ENCODE results near the gene TNFAIP8L1.

Gene TNFAIP8L1

GRCh38 chr19:4660993-4661392 is 21.7 kb downstream of the TNFAIP8L1 start:
- H3K27me3 ChIP-seq (ENCODE audit: control insufficient read depth in 3 of 3, insufficient read depth in 3 of 3, low read depth in 1 of 3, low read length in 3 of 3), result no peaks in the 10 kb centered on the region
- H3K36me3 ChIP-seq (replicated peaks in 1 of 2; ENCODE audit: control insufficient read depth in 2 of 2, insufficient read depth in 2 of 2, low read length in 2 of 2), result peaks cover 32 to 88% of the 10 kb centered on the region in 2 donors
- H3K4me1 ChIP-seq (ENCODE audit: control insufficient read depth in 2 of 2, insufficient read depth in 1 of 2, low read depth in 1 of 2, low read length in 2 of 2), result no peaks in the 10 kb centered on the region
- H3K4me2 ChIP-seq (ENCODE audit: insufficient read depth, low read length, poor library complexity, severe bottlenecking), result no peak overlapping the region
- H3K79me1 ChIP-seq (ENCODE audit: low read depth, low read length), result peaks cover 2% of the 10 kb centered on the region
- H2BK12ac ChIP-seq (ENCODE audit: low read length), result no peak overlapping the region
- no peak overlapping the region for H3K4ac ChIP-seq (ENCODE audit: low read length)
- no peak overlapping the region for H2BK15ac ChIP-seq (ENCODE audit: low read length)
- H3K9ac ChIP-seq (ENCODE audit: low read depth, low read length, poor library complexity), result no peak overlapping the region
- DNase-seq (ENCODE audit: low spot score), result no peak
- no peak overlapping the region for H3K14ac ChIP-seq (ENCODE audit: low read length)
- no peak overlapping the region for H2AFZ ChIP-seq (ENCODE audit: low read length)
- no peak overlapping the region for H2BK5ac ChIP-seq (ENCODE audit: low read length)
- no peak overlapping the region for H2AK5ac ChIP-seq (ENCODE audit: low read depth, low read length)
- no peak overlapping the region for H3K18ac ChIP-seq (ENCODE audit: low read length)
- H3K9me3 ChIP-seq (replicated peaks in 1 of 2; ENCODE audit: control insufficient read depth in 2 of 2, insufficient read depth in 1 of 2, low read depth in 1 of 2, low read length in 2 of 2), result peaks cover 3 to 6% of the 10 kb centered on the region in 2 donors
- H3K4me3 ChIP-seq (ENCODE audit: low read length in 2 of 2), result no peak overlapping the region
- no CpG with 5 or more reads among the region's 4 CpGs for WGBS, 2 donors (ENCODE audit: extremely low coverage in 2 of 2, insufficient read length in 2 of 2, insufficient replicate concordance in 1 of 2)
- H4K91ac ChIP-seq (ENCODE audit: low read depth, low read length, poor library complexity), result no peak overlapping the region
- H3K27ac ChIP-seq (replicated peaks; ENCODE audit: low read length), result no peak overlapping the region
- no peak overlapping the region for H2BK120ac ChIP-seq (ENCODE audit: low read depth, low read length)
- no peak overlapping the region for H4K8ac ChIP-seq (ENCODE audit: low read depth, low read length)
- H3K23ac ChIP-seq (ENCODE audit: low read depth, low read length, poor library complexity), result no peak overlapping the region

DNA sequence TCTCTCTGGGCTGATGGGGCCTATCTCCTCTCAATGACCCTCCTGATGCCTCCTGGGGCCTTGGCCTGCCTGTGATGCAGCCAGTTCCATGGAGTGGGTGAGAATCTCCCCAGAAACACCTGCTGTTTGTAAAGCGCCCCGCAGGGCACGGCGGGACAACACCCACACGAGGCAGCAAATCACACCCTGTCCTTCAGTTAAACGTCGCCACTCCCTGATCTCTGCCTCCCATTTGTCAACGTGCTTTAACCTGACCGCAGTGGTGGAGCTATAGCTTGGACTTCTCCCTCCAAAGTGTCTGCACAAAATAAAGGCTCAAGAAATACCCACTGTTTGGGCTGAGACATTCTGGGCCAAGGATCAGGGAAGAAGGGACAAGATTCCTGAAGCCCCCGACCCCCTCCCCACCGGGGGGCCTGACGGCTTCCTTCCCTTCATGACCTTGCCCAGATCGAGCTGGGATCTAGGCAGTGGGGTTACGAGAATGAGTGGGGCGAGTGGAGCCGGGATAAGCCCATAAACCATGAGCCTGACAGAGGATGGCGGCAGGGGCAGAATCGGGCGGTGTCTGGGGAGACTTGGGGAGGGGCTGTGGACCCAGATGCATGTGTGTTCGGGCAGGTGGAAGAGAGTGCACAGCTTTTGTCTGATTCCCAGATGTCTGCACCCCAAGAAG is 22.8 kb downstream of the TNFAIP8L1 start:
- DNase-seq (ENCODE audit: low spot score), result no peak
- H2BK12ac ChIP-seq (ENCODE audit: low read length), result no peak overlapping the region
- H3K36me3 ChIP-seq (replicated peaks in 1 of 2; ENCODE audit: control insufficient read depth in 2 of 2, insufficient read depth in 2 of 2, low read length in 2 of 2), result peaks cover 29 to 85% of the 10 kb centered on the region in 2 donors
- H3K23ac ChIP-seq (ENCODE audit: low read depth, low read length, poor library complexity), result no peak overlapping the region
- H3K14ac ChIP-seq (ENCODE audit: low read length), result peak overlapping the region; percentile 56
- no CpG with 5 or more reads among the region's 20 CpGs for WGBS, 2 donors (ENCODE audit: extremely low coverage in 2 of 2, insufficient read length in 2 of 2, insufficient replicate concordance in 1 of 2)
- H4K91ac ChIP-seq (ENCODE audit: low read depth, low read length, poor library complexity), result no peak overlapping the region
- no peak overlapping the region for H3K4me2 ChIP-seq (ENCODE audit: insufficient read depth, low read length, poor library complexity, severe bottlenecking)
- H3K9me3 ChIP-seq (replicated peaks in 1 of 2; ENCODE audit: control insufficient read depth in 2 of 2, insufficient read depth in 1 of 2, low read depth in 1 of 2, low read length in 2 of 2), result peaks cover 3 to 6% of the 10 kb centered on the region in 2 donors
- H3K4ac ChIP-seq (ENCODE audit: low read length), result no peak overlapping the region
- no peak overlapping the region for H3K18ac ChIP-seq (ENCODE audit: low read length)
- no peak overlapping the region for H3K9ac ChIP-seq (ENCODE audit: low read depth, low read length, poor library complexity)
- no peak overlapping the region for H2BK120ac ChIP-seq (ENCODE audit: low read depth, low read length)
- H2AFZ ChIP-seq (ENCODE audit: low read length), result no peak overlapping the region
- no peak overlapping the region for H2BK5ac ChIP-seq (ENCODE audit: low read length)
- H3K4me3 ChIP-seq (ENCODE audit: low read length in 2 of 2), result no peak overlapping the region
- H3K27ac ChIP-seq (replicated peaks; ENCODE audit: low read length), result no peak overlapping the region
- H3K27me3 ChIP-seq (ENCODE audit: control insufficient read depth in 3 of 3, insufficient read depth in 3 of 3, low read depth in 1 of 3, low read length in 3 of 3), result no peaks in the 10 kb centered on the region
- H4K8ac ChIP-seq (ENCODE audit: low read depth, low read length), result no peak overlapping the region
- H3K79me1 ChIP-seq (ENCODE audit: low read depth, low read length), result no peaks in the 10 kb centered on the region
- no peaks in the 10 kb centered on the region for H3K4me1 ChIP-seq (ENCODE audit: control insufficient read depth in 2 of 2, insufficient read depth in 1 of 2, low read depth in 1 of 2, low read length in 2 of 2)
- H2AK5ac ChIP-seq (ENCODE audit: low read depth, low read length), result no peak overlapping the region
- no peak overlapping the region for H2BK15ac ChIP-seq (ENCODE audit: low read length)

- WGBS, 2 donors (ENCODE audit: extremely low coverage in 2 of 2, insufficient read length in 2 of 2, insufficient replicate concordance in 1 of 2), result 100% methylated on average over 1 of the region's 6 CpGs
- H3K79me1 ChIP-seq (ENCODE audit: low read depth, low read length), result no peaks in the 10 kb centered on the region
- H3K27me3 ChIP-seq (ENCODE audit: control insufficient read depth in 3 of 3, insufficient read depth in 3 of 3, low read depth in 1 of 3, low read length in 3 of 3), result no peaks in the 10 kb centered on the region
- H3K36me3 ChIP-seq (replicated peaks in 1 of 2; ENCODE audit: control insufficient read depth in 2 of 2, insufficient read depth in 2 of 2, low read length in 2 of 2), result peaks cover 25 to 84% of the 10 kb centered on the region in 2 donors
- no peak overlapping the region for H4K8ac ChIP-seq (ENCODE audit: low read depth, low read length)
- H3K18ac ChIP-seq (ENCODE audit: low read length), result no peak overlapping the region
- no peak overlapping the region for H3K27ac ChIP-seq (replicated peaks; ENCODE audit: low read length)
- no peak overlapping the region for H3K23ac ChIP-seq (ENCODE audit: low read depth, low read length, poor library complexity)
- H2BK120ac ChIP-seq (ENCODE audit: low read depth, low read length), result no peak overlapping the region
- no peak overlapping the region for H3K14ac ChIP-seq (ENCODE audit: low read length)
- H3K4me2 ChIP-seq (ENCODE audit: insufficient read depth, low read length, poor library complexity, severe bottlenecking), result no peak overlapping the region
- H2AFZ ChIP-seq (ENCODE audit: low read length), result no peak overlapping the region
- no peak overlapping the region for H2BK12ac ChIP-seq (ENCODE audit: low read length)
- H3K9ac ChIP-seq (ENCODE audit: low read depth, low read length, poor library complexity), result no peak overlapping the region
- no peaks in the 10 kb centered on the region for H3K4me1 ChIP-seq (ENCODE audit: control insufficient read depth in 2 of 2, insufficient read depth in 1 of 2, low read depth in 1 of 2, low read length in 2 of 2)
- no peak for DNase-seq (ENCODE audit: low spot score)
- no peak overlapping the region for H3K4ac ChIP-seq (ENCODE audit: low read length)
- H3K4me3 ChIP-seq (ENCODE audit: low read length in 2 of 2), result no peak overlapping the region
- H2BK5ac ChIP-seq (ENCODE audit: low read length), result no peak overlapping the region
- H3K9me3 ChIP-seq (replicated peaks in 1 of 2; ENCODE audit: control insufficient read depth in 2 of 2, insufficient read depth in 1 of 2, low read depth in 1 of 2, low read length in 2 of 2), result peaks cover 3 to 6% of the 10 kb centered on the region in 2 donors
- no peak overlapping the region for H2BK15ac ChIP-seq (ENCODE audit: low read length)
- no peak overlapping the region for H4K91ac ChIP-seq (ENCODE audit: low read depth, low read length, poor library complexity)
- no peak overlapping the region for H2AK5ac ChIP-seq (ENCODE audit: low read depth, low read length)
Observed at GRCh38 chr19:4662812-4663211, 23.5 kb downstream of the TNFAIP8L1 start.

DNA sequence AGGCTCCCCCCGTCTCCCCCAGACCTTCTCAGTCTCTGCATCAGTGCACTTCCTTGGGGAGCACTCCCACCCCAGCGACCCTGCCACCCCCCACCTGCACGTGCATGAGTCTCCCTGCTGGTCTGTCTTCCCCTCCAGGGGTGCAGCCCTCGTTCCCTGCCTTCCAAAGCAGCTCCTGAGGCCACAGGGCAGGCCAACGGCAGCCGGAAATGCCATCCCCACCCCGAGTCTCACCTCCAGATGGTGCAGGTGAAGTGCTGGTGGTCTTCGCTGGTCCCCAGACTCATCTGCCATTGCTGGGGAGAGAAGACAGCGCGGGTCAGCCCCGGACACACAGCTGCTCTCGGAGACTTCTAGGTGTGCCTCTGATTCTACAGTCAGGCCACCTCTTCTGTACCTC is 25.3 kb downstream of the TNFAIP8L1 start:
- H3K27ac ChIP-seq (replicated peaks; ENCODE audit: low read length), result no peak overlapping the region
- peaks cover 17 to 77% of the 10 kb centered on the region in 2 donors for H3K36me3 ChIP-seq (replicated peaks in 1 of 2; ENCODE audit: control insufficient read depth in 2 of 2, insufficient read depth in 2 of 2, low read length in 2 of 2)
- no peak for DNase-seq (ENCODE audit: low spot score)
- no peak overlapping the region for H2BK120ac ChIP-seq (ENCODE audit: low read depth, low read length)
- peaks cover 2% of the 10 kb centered on the region for H3K79me1 ChIP-seq (ENCODE audit: low read depth, low read length)
- no peak overlapping the region for H2BK5ac ChIP-seq (ENCODE audit: low read length)
- H3K18ac ChIP-seq (ENCODE audit: low read length), result no peak overlapping the region
- WGBS, 2 donors (ENCODE audit: extremely low coverage in 2 of 2, insufficient read length in 2 of 2, insufficient replicate concordance in 1 of 2), result no CpG with 5 or more reads among the region's 12 CpGs
- H2AFZ ChIP-seq (ENCODE audit: low read length), result no peak overlapping the region
- H3K4me3 ChIP-seq (ENCODE audit: low read length in 2 of 2), result peak overlapping the region in 1 of 2 donors; percentile 55
- no peak overlapping the region for H3K14ac ChIP-seq (ENCODE audit: low read length)
- peak overlapping the region; percentile 37 for H2BK15ac ChIP-seq (ENCODE audit: low read length)
- H3K27me3 ChIP-seq (ENCODE audit: control insufficient read depth in 3 of 3, insufficient read depth in 3 of 3, low read depth in 1 of 3, low read length in 3 of 3), result no peaks in the 10 kb centered on the region
- H3K4ac ChIP-seq (ENCODE audit: low read length), result no peak overlapping the region
- H4K91ac ChIP-seq (ENCODE audit: low read depth, low read length, poor library complexity), result no peak overlapping the region
- no peak overlapping the region for H2AK5ac ChIP-seq (ENCODE audit: low read depth, low read length)
- no peak overlapping the region for H3K9ac ChIP-seq (ENCODE audit: low read depth, low read length, poor library complexity)
- peak overlapping the region; percentile 58 for H2BK12ac ChIP-seq (ENCODE audit: low read length)
- no peak overlapping the region for H3K23ac ChIP-seq (ENCODE audit: low read depth, low read length, poor library complexity)
- H3K4me2 ChIP-seq (ENCODE audit: insufficient read depth, low read length, poor library complexity, severe bottlenecking), result no peak overlapping the region
- H3K4me1 ChIP-seq (ENCODE audit: control insufficient read depth in 2 of 2, insufficient read depth in 1 of 2, low read depth in 1 of 2, low read length in 2 of 2), result peaks cover 0 to 4% of the 10 kb centered on the region in 2 donors
- peaks cover 0 to under 1% of the 10 kb centered on the region in 2 donors for H3K9me3 ChIP-seq (replicated peaks in 1 of 2; ENCODE audit: control insufficient read depth in 2 of 2, insufficient read depth in 1 of 2, low read depth in 1 of 2, low read length in 2 of 2)
- H4K8ac ChIP-seq (ENCODE audit: low read depth, low read length), result no peak overlapping the region

Data from neuronal stem cell (in vitro differentiated cells).